SK-N-SH (cell line): ENCODE results near the gene TARBP1. TPM values are rescaled to one million over a fixed set of nuclear protein-coding genes. Genes with fewer than 3 reads are reported as not detected.

Source experiments
- CTCF ChIA-PET: fragments of 300-600, 350-600 bp; formaldehyde crosslinking; extraction: SDS; loops from one replicate; lab custom pipeline; 2021; lab: Yijun Ruan, JAX
- POLR2A ChIA-PET: fragments of 350-600 bp; sonication (Branson Sonifier 250); formaldehyde crosslinking; extraction: SDS; loops from one replicate; lab custom pipeline; 2020; ENCODE audit warnings: antibody characterized with exemption, inconsistent platforms; lab: Yijun Ruan, JAX
- DNase-seq: peaks from one replicate; pipeline ENCODE4 v3.0.0; 2012
- H2AFZ ChIP-seq: fragments of 200-600 bp; sonication (generic); 2 replicates; pipeline ENCODE4 v1.8.1; 2016; ENCODE audit warnings: antibody characterized with exemption, mild to moderate bottlenecking, low read depth
- H3F3A ChIP-seq: fragments of 200-600 bp; sonication (generic); replicated peaks from 2 replicates; pipeline ENCODE3; 2016; ENCODE audit warnings: antibody characterized with exemption, mild to moderate bottlenecking; ENCODE audit not compliant: insufficient read depth
- H3K27ac ChIP-seq, 2 experiments: fragments of 200-500 bp in 1 of 2; fragments of 200-600 bp in 1 of 2; sonication (Bioruptor generic) in 1 of 2; sonication (generic), shearing (Covaris generic) in 1 of 2; 2 replicates each; pipeline versions ENCODE4 v1.5.1 to v1.6.1; 2014 to 2016; ENCODE audit warnings: low read depth in 2 of 2, inconsistent platforms in 1 of 2, low read length in 1 of 2, mild to moderate bottlenecking in 1 of 2, mixed read lengths in 1 of 2
- H3K27me3 ChIP-seq: fragments of 200-600 bp; sonication (generic), shearing (Covaris generic); 2 replicates; pipeline ENCODE4 v1.6.1; 2016; ENCODE audit warnings: mixed run types; ENCODE audit not compliant: insufficient read depth
- H3K36me3 ChIP-seq, 2 experiments: fragments of 200-500 bp in 1 of 2; fragments of 200-600 bp in 1 of 2; sonication (Bioruptor generic) in 1 of 2; sonication (generic) in 1 of 2; replicated peaks in 1 of 2; 2 replicates each; pipeline versions ENCODE3 to v1.5.1; 2014 to 2016; ENCODE audit warnings: low read length in 1 of 2, mild to moderate bottlenecking in 1 of 2; ENCODE audit not compliant: insufficient read depth in 2 of 2, control insufficient read depth in 1 of 2
- H3K4me1 ChIP-seq, 2 experiments: fragments of 200-500 bp in 1 of 2; fragments of 200-600 bp in 1 of 2; sonication (Bioruptor generic) in 1 of 2; sonication (generic), shearing (Covaris generic) in 1 of 2; 2 replicates each; pipeline versions ENCODE4 v1.5.1 to v1.6.1; 2014 to 2016; ENCODE audit warnings: low read depth in 1 of 2, low read length in 1 of 2, mixed run types in 1 of 2; ENCODE audit not compliant: insufficient read depth in 2 of 2, control insufficient read depth in 1 of 2
- H3K4me2 ChIP-seq: fragments of 200-600 bp; sonication (generic), shearing (Covaris generic); 2 replicates; pipeline ENCODE4 v1.6.1; 2017; ENCODE audit warnings: mixed run types
- H3K4me3 ChIP-seq, 2 experiments: fragments of 200-500 bp in 1 of 2; fragments of 200-600 bp in 1 of 2; sonication (Bioruptor generic) in 1 of 2; sonication (generic), shearing (Covaris generic) in 1 of 2; 2 replicates each; pipeline versions ENCODE4 v1.5.1 to v1.8.1; 2014 to 2016; ENCODE audit warnings: low read depth in 2 of 2, inconsistent platforms in 1 of 2, low read length in 1 of 2, mild to moderate bottlenecking in 1 of 2, mixed read lengths in 1 of 2, moderate library complexity in 1 of 2
- H3K79me2 ChIP-seq: fragments of 200-600 bp; sonication (generic); 2 replicates; pipeline ENCODE4 v1.8.1; 2017; ENCODE audit warnings: mild to moderate bottlenecking; ENCODE audit not compliant: insufficient read depth
- H3K9ac ChIP-seq: fragments of 200-600 bp; sonication (generic); 2 replicates; pipeline ENCODE4 v1.6.1; 2017; ENCODE audit warnings: mixed run types
- H3K9me2 ChIP-seq: fragments of 200-600 bp; sonication (generic); 2 replicates; pipeline ENCODE4 v1.6.1; 2017; ENCODE audit warnings: mixed run types
- H3K9me3 ChIP-seq: fragments of 200-600 bp; sonication (generic); 2 replicates; pipeline ENCODE4 v1.6.1; 2017; ENCODE audit warnings: mixed run types, mild to moderate bottlenecking, moderate library complexity
- H4K20me1 ChIP-seq: fragments of 200-600 bp; sonication (generic); 2 replicates; pipeline ENCODE4 v1.6.1; 2017; ENCODE audit warnings: mild to moderate bottlenecking, mixed run types; ENCODE audit not compliant: insufficient read depth
- ELF1 ChIP-seq: IDR thresholded peaks from 2 replicates; pipeline ENCODE4 v1.4.0; 2012
- GATA2 ChIP-seq: sonication (generic); formaldehyde crosslinking; IDR thresholded peaks from 2 replicates; pipeline ENCODE4 v1.5.0; 2020; ENCODE audit warnings: mild to moderate bottlenecking, missing genetic modification reagents
- IRF3 ChIP-seq: fragments of 150-350 bp; IDR thresholded peaks from 2 replicates; pipeline ENCODE4 v1.6.1; 2016; ENCODE audit warnings: mild to moderate bottlenecking, low read depth, low read length
- JUND ChIP-seq: IDR thresholded peaks from 2 replicates; pipeline ENCODE4 v1.4.0; 2012
- MXI1 ChIP-seq: IDR thresholded peaks from 2 replicates; pipeline ENCODE4 v1.6.1; 2012; ENCODE audit warnings: mild to moderate bottlenecking, low read depth, low read length, improper control_type of control experiment
- PBX3 ChIP-seq: IDR thresholded peaks from 2 replicates; pipeline ENCODE4; 2012
- RCOR1 ChIP-seq: fragments of 150-350 bp; IDR thresholded peaks from 2 replicates; pipeline ENCODE4 v1.6.1; 2017; ENCODE audit warnings: antibody characterized with exemption, low read length
- RXRA ChIP-seq: IDR thresholded peaks from 2 replicates; pipeline ENCODE4 v1.4.0; 2012; ENCODE audit warnings: low read depth, mild to moderate bottlenecking, borderline replicate concordance
- TCF12 ChIP-seq: IDR thresholded peaks from 2 replicates; pipeline ENCODE4 v1.4.0; 2012
- TEAD4 ChIP-seq: IDR thresholded peaks from 2 replicates; pipeline ENCODE4 v1.4.0; 2012; ENCODE audit warnings: mild to moderate bottlenecking, borderline replicate concordance; ENCODE audit not compliant: insufficient read depth
- USF2 ChIP-seq: fragments of 150-350 bp; IDR thresholded peaks from 2 replicates; pipeline ENCODE4 v1.6.1; 2017; ENCODE audit warnings: antibody characterized with exemption, low read length, low read depth, borderline replicate concordance
- WGBS: methylation state at CpG from one replicate; pipeline ENCODE4 v1.1.6; 2017; ENCODE audit warnings: low lambda C conversion rate; 5-methylcytosine and 5-hydroxymethylcytosine counted together
- polyA plus RNA-seq, 3 experiments: library from polyadenylated mRNA; depleted of rRNA; stranded (reverse); fragments of >200 nt; gene quantifications; 2 replicates each; pipeline ENCODE4 v1.2.3, GENCODE V29; 2012

The TARBP1 gene
- polyA plus RNA-seq, 1 of the 3 experiments (the other 2 are of a cell fraction) = 33.0 TPM

- TF ChIP-seq GATA2 (no peak), JUND (no peak), RXRA (no peak), IRF3 (no peak), TCF12 (no peak), TEAD4 (no peak), MXI1 (no peak), USF2 (no peak), ELF1 (no peak), PBX3 (no peak)
- Histone ChIP-seq H3K4me2 (no peak overlapping the region), H3K9me3 (no peaks in the 10 kb centered on the region), H3K4me3 (no peak overlapping the region), H3F3A (no peaks in the 10 kb centered on the region), H2AFZ (no peak overlapping the region), H3K79me2 (no peaks in the 10 kb centered on the region), H3K9me2 (no peaks in the 10 kb centered on the region), H3K36me3 (peaks cover 44 to 50% of the 10 kb centered on the region in 2 experiments), H3K27me3 (no peaks in the 10 kb centered on the region), H3K4me1 (peaks cover 0 to 2% of the 10 kb centered on the region in 2 experiments; a peak in 1 of 4 replicates), H3K27ac (no peak overlapping the region), H3K9ac (no peak overlapping the region), H4K20me1 (no peaks in the 10 kb centered on the region)
- DNase-seq = no peak
- ChIA-PET POLR2A (no interaction called here), CTCF (interaction anchor here (1.7 kb wide), 1 partner anchor 20 kb away, joined by 6 read pairs; no protein-coding TSS in a partner anchor)
- WGBS = 98% methylated on average over 5 of the region's 5 CpGs
Observed at GRCh38 chr1:234460652-234461051, 18.3 kb downstream of the TARBP1 start.

GRCh38 chr1:234458352-234459017, 20.5 kb downstream of the TARBP1 start:
- POLR2A ChIA-PET = no interaction called here
- H3K9me3 ChIP-seq = no peaks in the 10 kb centered on the region
- no peak overlapping the region for H3K4me3 ChIP-seq
- H3K9me2 ChIP-seq = no peaks in the 10 kb centered on the region
- H4K20me1 ChIP-seq = no peaks in the 10 kb centered on the region
- H3F3A ChIP-seq = no peaks in the 10 kb centered on the region
- H3K4me1 ChIP-seq = peaks cover 0 to 2% of the 10 kb centered on the region in 2 experiments; a peak in 1 of 4 replicates
- H3K4me2 ChIP-seq = no peak overlapping the region
- WGBS = 90% methylated on average over 6 of the region's 6 CpGs
- no peak for DNase-seq
- no peaks in the 10 kb centered on the region for H3K27me3 ChIP-seq
- H3K79me2 ChIP-seq = no peaks in the 10 kb centered on the region
- TF ChIP-seq RCOR1 = no peak
- TF ChIP-seq, all 33 proteins: peak for 0
- Histone ChIP-seq H3K9ac (no peak overlapping the region), H2AFZ (no peak overlapping the region), H3K27ac (no peak overlapping the region), H3K36me3 (peaks cover 25 to 53% of the 10 kb centered on the region in 2 experiments)
- CTCF ChIA-PET = no interaction called here
